ENCODE measurements around the gene NINJ1. TPM values are rescaled to one million over a fixed set of nuclear protein-coding genes. Genes with fewer than 3 reads are reported as not detected.

The NINJ1 gene
- total and polyA plus RNA-seq, 2 of the 13 experiments (the other 11 are each of a cell fraction or from before 2014, with no cell fraction given) = 81.2 to 92.1 TPM

- no peak for TF ChIP-seq ZNF335 (CRISPR knock-in tag; IDR thresholded peaks at IDR 0.05)
- TF ChIP-seq ZBTB40 (IDR thresholded peaks at IDR 0.05) = no peak
- TF ChIP-seq ZBTB40 (CRISPR knock-in tag; IDR thresholded peaks at IDR 0.05) = no peak; the same call in 1 of the 2 replicates
- 0 out of 2 replicates have a peak, but pooled peaks have one; percentile 46 for TF ChIP-seq IRF9 (CRISPR knock-in tag; IDR thresholded peaks at IDR 0.05; ENCODE audit: borderline replicate concordance)
- no peak for TF ChIP-seq HNF1A (IDR thresholded peaks at IDR 0.05; ENCODE audit: low read depth)
- TF ChIP-seq HNF1A (CRISPR knock-in tag; IDR thresholded peaks at IDR 0.05; ENCODE audit: borderline replicate concordance) = peak; percentile 50; the same call in 1 of the 2 replicates
- TF ChIP-seq RFX1 (IDR thresholded peaks at IDR 0.05) = no peak
- no peak for TF ChIP-seq BHLHE40 (IDR thresholded peaks at IDR 0.05; ENCODE audit: low read length)
- peak; percentile 78; the same call in 1 of the 2 replicates for TF ChIP-seq MYPOP (CRISPR knock-in tag; IDR thresholded peaks at IDR 0.05)
- no peak for TF ChIP-seq ZNF510 (CRISPR knock-in tag; IDR thresholded peaks at IDR 0.05; ENCODE audit: low read depth)
- TF ChIP-seq CREB1 (IDR thresholded peaks at IDR 0.05) = no peak
- TF ChIP-seq CREB1 (CRISPR knock-in tag; IDR thresholded peaks at IDR 0.05) = no peak
These were observed 38.6 kb downstream of the NINJ1 start (continued) for GRCh38 chr9:93095205-93096130.
